ENCODE results near the gene C1QTNF7.

Gene C1QTNF7

GRCh38 chr4:15414551-15415091 lies 13.2 kb upstream of the C1QTNF7 start:
- no peak for DNase-seq (ENCODE audit: low read depth)

GRCh38 chr4:15416357-15417232 lies 11.2 kb upstream of the C1QTNF7 start:
- DNase-seq (ENCODE audit: low read depth), result no peak

GRCh38 chr4:15417233-15417660 lies 10.6 kb upstream of the C1QTNF7 start:
- DNase-seq (ENCODE audit: low read depth), result no peak

- DNase-seq (ENCODE audit: low read depth), result no peak
Observed at GRCh38 chr4:15418956-15419355, 8.9 kb upstream of the C1QTNF7 start.

- no peak for DNase-seq (ENCODE audit: low read depth)
Observed at GRCh38 chr4:15420642-15421041, 7.2 kb upstream of the C1QTNF7 start.

GRCh38 chr4:15423285-15423711 lies 4.5 kb upstream of the C1QTNF7 start:
- DNase-seq (ENCODE audit: low read depth), result no peak

- no peak for DNase-seq (ENCODE audit: low read depth)
Observed at GRCh38 chr4:15425520-15425919, 2.3 kb upstream of the C1QTNF7 start.

GRCh38 chr4:15427161-15427560 lies 672 bp upstream of the C1QTNF7 start:
- no peak for DNase-seq (ENCODE audit: low read depth)

GRCh38 chr4:15428611-15429010 lies 778 bp downstream of the C1QTNF7 start:
- no peak for DNase-seq (ENCODE audit: low read depth)

GRCh38 chr4:15434091-15434490 lies 6.3 kb downstream of the C1QTNF7 start:
- DNase-seq (ENCODE audit: low read depth), result no peak

- no peak for DNase-seq (ENCODE audit: low read depth)
Observed at GRCh38 chr4:15434676-15435075, 6.8 kb downstream of the C1QTNF7 start.

GRCh38 chr4:15436513-15436912 lies 8.7 kb downstream of the C1QTNF7 start:
- DNase-seq (ENCODE audit: low read depth), result no peak

- DNase-seq (ENCODE audit: low read depth), result no peak
Observed at GRCh38 chr4:15438939-15439524, 11.2 kb downstream of the C1QTNF7 start.

- no peak for DNase-seq (ENCODE audit: low read depth)
Observed at GRCh38 chr4:15443371-15444160, 15.7 kb downstream of the C1QTNF7 start.

GRCh38 chr4:15444276-15444675 lies 16.4 kb downstream of the C1QTNF7 start:
- no peak for DNase-seq (ENCODE audit: low read depth)

- DNase-seq (ENCODE audit: low read depth), result no peak
Observed at GRCh38 chr4:15444879-15445547, 17.2 kb downstream of the C1QTNF7 start.

GRCh38 chr4:15451181-15451865 lies 23.5 kb downstream of the C1QTNF7 start:
- no peak for DNase-seq (ENCODE audit: low read depth)

GRCh38 chr4:15451866-15452765 lies 24.3 kb downstream of the C1QTNF7 start:
- DNase-seq (ENCODE audit: low read depth), result no peak

GRCh38 chr4:15455290-15455689 lies 27.5 kb downstream of the C1QTNF7 start:
- DNase-seq (ENCODE audit: low read depth), result no peak

All from activated T-cell treated with anti-CD3 and anti-CD28 coated beads for 24 hours (primary cell).